Neural cell (in vitro differentiated cells): Measurements from ENCODE around the gene FILIP1. TPM values are rescaled to one million over a fixed set of nuclear protein-coding genes. Genes with fewer than 3 reads are reported as not detected.

Experiments used
- H2AFZ ChIP-seq: fragments of 200-600, 300-800 bp; sonication (generic), shearing (Covaris generic); 2 replicates; pipeline ENCODE4 v1.6.0; 2014; ENCODE audit warnings: low read depth, mild to moderate bottlenecking, antibody characterized with exemption, low read length, moderate library complexity
- H3F3A ChIP-seq: fragments of 200-600 bp; shearing (Covaris generic); 2 replicates; pipeline ENCODE4 v1.6.1; 2016; ENCODE audit warnings: mild to moderate bottlenecking, moderate library complexity, mixed read lengths, antibody characterized with exemption, low read length; ENCODE audit not compliant: insufficient read depth, poor library complexity, severe bottlenecking
- H3K27ac ChIP-seq: fragments of 200-600, 300-800 bp; sonication (generic), shearing (Covaris generic); 2 replicates; pipeline ENCODE4 v1.5.1; 2014; ENCODE audit warnings: mild to moderate bottlenecking, low read length, moderate library complexity
- H3K27me3 ChIP-seq: fragments of 300-800, 200-600 bp; sonication (generic), shearing (Covaris generic); 2 replicates; pipeline ENCODE4 v1.6.0; 2014; ENCODE audit warnings: mild to moderate bottlenecking, low read depth, low read length, moderate library complexity; ENCODE audit not compliant: insufficient read depth
- H3K36me3 ChIP-seq: fragments of 300-800, 200-600 bp; sonication (generic), shearing (Covaris generic); 2 replicates; pipeline ENCODE4 v1.5.1; 2014; ENCODE audit warnings: mild to moderate bottlenecking, antibody characterized with exemption, low read length, moderate library complexity; ENCODE audit not compliant: insufficient read depth
- H3K4me2 ChIP-seq: fragments of 300-800, 200-600 bp; sonication (generic), shearing (Covaris generic); 2 replicates; pipeline ENCODE4 v1.6.0; 2014; ENCODE audit warnings: mild to moderate bottlenecking, low read length
- H3K4me3 ChIP-seq: fragments of 300-800, 200-600 bp; sonication (generic), shearing (Covaris generic); 2 replicates; pipeline ENCODE4 v1.5.1; 2014; ENCODE audit warnings: mild to moderate bottlenecking, low read length, moderate library complexity
- H3K79me2 ChIP-seq: fragments of 200-600 bp; shearing (Covaris generic); replicated peaks from 2 replicates; pipeline ENCODE4 v1.6.0; 2014; ENCODE audit warnings: mild to moderate bottlenecking, low read length, moderate library complexity; ENCODE audit not compliant: insufficient read depth
- H3K9ac ChIP-seq: fragments of 300-800, 200-600 bp; sonication (generic), shearing (Covaris generic); 2 replicates; pipeline ENCODE4 v1.6.1; 2016; ENCODE audit warnings: mild to moderate bottlenecking, low read length, mixed read lengths
- H3K9me2 ChIP-seq: fragments of 200-600 bp; shearing (Covaris generic); 2 replicates; pipeline ENCODE4 v1.6.1; 2016; ENCODE audit warnings: mild to moderate bottlenecking, low read length, mixed read lengths; ENCODE audit not compliant: insufficient read depth
- H3K9me3 ChIP-seq: fragments of 200-600, 300-800 bp; sonication (generic), shearing (Covaris generic); 2 replicates; pipeline ENCODE4 v1.6.1; 2016; ENCODE audit warnings: mild to moderate bottlenecking, mixed run types, low read length, moderate library complexity, mixed read lengths
- H4K20me1 ChIP-seq: fragments of 200-600 bp; shearing (Covaris generic); 2 replicates; pipeline ENCODE4 v1.6.1; 2016; ENCODE audit warnings: mild to moderate bottlenecking, mixed run types; ENCODE audit not compliant: insufficient read depth
- EP300 ChIP-seq: fragments of 450-650 bp; conservative IDR thresholded peaks from 2 replicates; pipeline ENCODE4 v1.6.1; 2014; ENCODE audit warnings: antibody characterized with exemption, mild to moderate bottlenecking, moderate library complexity; ENCODE audit not compliant: poor library complexity, severe bottlenecking
- EZH2 ChIP-seq: fragments of 200-600, 300-800 bp; shearing (Covaris generic), sonication (generic); IDR thresholded peaks from 2 replicates; pipeline ENCODE4 v1.6.1; 2014; ENCODE audit warnings: antibody characterized with exemption, low read length, borderline replicate concordance, mild to moderate bottlenecking; ENCODE audit not compliant: insufficient read depth, poor library complexity, severe bottlenecking
- MXI1 ChIP-seq: fragments of 450-650 bp; conservative IDR thresholded peaks from 2 replicates; pipeline ENCODE4 v1.6.1; 2014; ENCODE audit warnings: antibody characterized with exemption, mild to moderate bottlenecking; ENCODE audit not compliant: poor library complexity, severe bottlenecking
- POLR2AphosphoS5 ChIP-seq: IDR thresholded peaks from 2 replicates; pipeline ENCODE4 v1.6.1; 2012
- RAD21 ChIP-seq: fragments of 450-650 bp; conservative IDR thresholded peaks from 2 replicates; pipeline ENCODE4 v1.6.1; 2014; ENCODE audit warnings: antibody characterized with exemption, mild to moderate bottlenecking, moderate library complexity
- SMC3 ChIP-seq: fragments of 450-650 bp; conservative IDR thresholded peaks from 2 replicates; pipeline ENCODE4 v1.6.1; 2014; ENCODE audit warnings: antibody characterized with exemption, mild to moderate bottlenecking, moderate library complexity; ENCODE audit not compliant: poor library complexity
- TAF1 ChIP-seq: IDR thresholded peaks from 2 replicates; pipeline ENCODE4 v1.6.1; 2012; ENCODE audit warnings: low read depth
- polyA plus RNA-seq: library from polyadenylated mRNA; depleted of rRNA; stranded (reverse); fragments of >200 nt; gene quantifications from 2 replicates; pipeline ENCODE4 v1.2.3, GENCODE V29; 2014
- TF ChIP-seq, protein P1 (sequence below): fragments of 450-650 bp; IDR thresholded peaks from 2 replicates; pipeline ENCODE4 v1.5.1; 2014; ENCODE audit warnings: antibody characterized with exemption, mild to moderate bottlenecking, moderate library complexity; ENCODE audit not compliant: poor library complexity, severe bottlenecking
- TF ChIP-seq, protein P2 (sequence below): IDR thresholded peaks from 2 replicates; pipeline ENCODE4 v1.6.1; 2012; ENCODE audit warnings: borderline replicate concordance

Gene FILIP1
- polyA plus RNA-seq, 1 donor from 2014 or later, result 1.4 TPM

DNA sequence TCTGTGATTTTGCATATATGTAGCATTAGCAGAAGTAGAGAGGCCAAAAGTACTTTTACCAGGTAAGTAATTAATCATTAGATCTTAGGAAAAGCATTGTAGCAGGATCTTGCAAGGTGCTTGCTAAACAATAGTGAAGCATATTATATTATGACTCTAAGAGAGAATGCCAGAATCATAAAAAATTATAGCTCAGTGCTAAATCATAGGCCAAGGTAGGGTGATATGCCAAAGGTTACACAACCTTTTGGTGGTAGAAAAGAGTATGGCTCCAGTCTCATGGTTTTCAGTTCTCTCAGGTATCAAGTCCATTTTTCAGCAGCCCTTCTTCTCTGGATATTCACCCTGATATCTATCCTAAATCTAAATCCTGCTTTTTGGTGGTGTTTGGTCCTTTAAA lies 192.1 kb downstream of the FILIP1 start:
- Histone ChIP-seq H3K4me3 (no peak overlapping the region), H3K4me2 (no peak overlapping the region), H3K27me3 (no peaks in the 10 kb centered on the region), H3K9me2 (no peaks in the 10 kb centered on the region), H3F3A (no peaks in the 10 kb centered on the region), H2AFZ (no peak overlapping the region), H4K20me1 (no peaks in the 10 kb centered on the region), H3K36me3 (no peaks in the 10 kb centered on the region), H3K9ac (no peak overlapping the region), H3K27ac (no peak overlapping the region), H3K9me3 (no peaks in the 10 kb centered on the region), H3K79me2 (no peaks in the 10 kb centered on the region)
- TF ChIP-seq MXI1, result no peak
- no peak for TF ChIP-seq EP300
- TF ChIP-seq POLR2AphosphoS5, result no peak
- TF ChIP-seq RAD21, result no peak
- no peak for TF ChIP-seq SMC3
- TF ChIP-seq, protein P1, sequence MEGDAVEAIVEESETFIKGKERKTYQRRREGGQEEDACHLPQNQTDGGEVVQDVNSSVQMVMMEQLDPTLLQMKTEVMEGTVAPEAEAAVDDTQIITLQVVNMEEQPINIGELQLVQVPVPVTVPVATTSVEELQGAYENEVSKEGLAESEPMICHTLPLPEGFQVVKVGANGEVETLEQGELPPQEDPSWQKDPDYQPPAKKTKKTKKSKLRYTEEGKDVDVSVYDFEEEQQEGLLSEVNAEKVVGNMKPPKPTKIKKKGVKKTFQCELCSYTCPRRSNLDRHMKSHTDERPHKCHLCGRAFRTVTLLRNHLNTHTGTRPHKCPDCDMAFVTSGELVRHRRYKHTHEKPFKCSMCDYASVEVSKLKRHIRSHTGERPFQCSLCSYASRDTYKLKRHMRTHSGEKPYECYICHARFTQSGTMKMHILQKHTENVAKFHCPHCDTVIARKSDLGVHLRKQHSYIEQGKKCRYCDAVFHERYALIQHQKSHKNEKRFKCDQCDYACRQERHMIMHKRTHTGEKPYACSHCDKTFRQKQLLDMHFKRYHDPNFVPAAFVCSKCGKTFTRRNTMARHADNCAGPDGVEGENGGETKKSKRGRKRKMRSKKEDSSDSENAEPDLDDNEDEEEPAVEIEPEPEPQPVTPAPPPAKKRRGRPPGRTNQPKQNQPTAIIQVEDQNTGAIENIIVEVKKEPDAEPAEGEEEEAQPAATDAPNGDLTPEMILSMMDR, result no peak
- no peak for TF ChIP-seq TAF1
- TF ChIP-seq, protein P2, sequence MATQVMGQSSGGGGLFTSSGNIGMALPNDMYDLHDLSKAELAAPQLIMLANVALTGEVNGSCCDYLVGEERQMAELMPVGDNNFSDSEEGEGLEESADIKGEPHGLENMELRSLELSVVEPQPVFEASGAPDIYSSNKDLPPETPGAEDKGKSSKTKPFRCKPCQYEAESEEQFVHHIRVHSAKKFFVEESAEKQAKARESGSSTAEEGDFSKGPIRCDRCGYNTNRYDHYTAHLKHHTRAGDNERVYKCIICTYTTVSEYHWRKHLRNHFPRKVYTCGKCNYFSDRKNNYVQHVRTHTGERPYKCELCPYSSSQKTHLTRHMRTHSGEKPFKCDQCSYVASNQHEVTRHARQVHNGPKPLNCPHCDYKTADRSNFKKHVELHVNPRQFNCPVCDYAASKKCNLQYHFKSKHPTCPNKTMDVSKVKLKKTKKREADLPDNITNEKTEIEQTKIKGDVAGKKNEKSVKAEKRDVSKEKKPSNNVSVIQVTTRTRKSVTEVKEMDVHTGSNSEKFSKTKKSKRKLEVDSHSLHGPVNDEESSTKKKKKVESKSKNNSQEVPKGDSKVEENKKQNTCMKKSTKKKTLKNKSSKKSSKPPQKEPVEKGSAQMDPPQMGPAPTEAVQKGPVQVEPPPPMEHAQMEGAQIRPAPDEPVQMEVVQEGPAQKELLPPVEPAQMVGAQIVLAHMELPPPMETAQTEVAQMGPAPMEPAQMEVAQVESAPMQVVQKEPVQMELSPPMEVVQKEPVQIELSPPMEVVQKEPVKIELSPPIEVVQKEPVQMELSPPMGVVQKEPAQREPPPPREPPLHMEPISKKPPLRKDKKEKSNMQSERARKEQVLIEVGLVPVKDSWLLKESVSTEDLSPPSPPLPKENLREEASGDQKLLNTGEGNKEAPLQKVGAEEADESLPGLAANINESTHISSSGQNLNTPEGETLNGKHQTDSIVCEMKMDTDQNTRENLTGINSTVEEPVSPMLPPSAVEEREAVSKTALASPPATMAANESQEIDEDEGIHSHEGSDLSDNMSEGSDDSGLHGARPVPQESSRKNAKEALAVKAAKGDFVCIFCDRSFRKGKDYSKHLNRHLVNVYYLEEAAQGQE, result no peak
- no peak for TF ChIP-seq EZH2

DNA sequence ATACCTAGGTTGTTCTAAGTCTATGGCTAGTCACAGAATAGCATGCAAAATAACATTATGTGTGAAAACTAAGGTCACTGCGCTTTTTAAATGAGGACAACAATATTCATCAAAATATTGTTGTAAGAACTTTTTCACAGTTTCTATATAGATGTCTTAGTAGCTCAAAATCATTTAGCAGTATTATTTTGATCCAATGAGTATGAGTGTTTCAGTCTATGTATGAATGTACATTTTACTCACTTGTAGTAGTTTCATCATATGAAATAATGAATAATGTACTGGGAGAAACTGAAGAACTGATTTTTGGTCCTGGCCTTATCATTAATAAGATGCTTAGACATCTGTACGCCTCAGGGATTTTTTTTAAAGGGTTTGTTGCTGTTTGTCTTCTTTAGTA lies 192.5 kb downstream of the FILIP1 start:
- Histone ChIP-seq H3K9ac (no peak overlapping the region), H3F3A (no peaks in the 10 kb centered on the region), H3K4me3 (no peak overlapping the region), H3K9me2 (no peaks in the 10 kb centered on the region), H4K20me1 (no peaks in the 10 kb centered on the region), H2AFZ (no peak overlapping the region), H3K9me3 (no peaks in the 10 kb centered on the region), H3K4me2 (no peak overlapping the region), H3K36me3 (no peaks in the 10 kb centered on the region), H3K27ac (no peak overlapping the region), H3K79me2 (no peaks in the 10 kb centered on the region), H3K27me3 (no peaks in the 10 kb centered on the region)
- no peak for TF ChIP-seq EP300
- no peak for TF ChIP-seq RAD21
- no peak for TF ChIP-seq MXI1
- no peak for TF ChIP-seq TAF1

DNA sequence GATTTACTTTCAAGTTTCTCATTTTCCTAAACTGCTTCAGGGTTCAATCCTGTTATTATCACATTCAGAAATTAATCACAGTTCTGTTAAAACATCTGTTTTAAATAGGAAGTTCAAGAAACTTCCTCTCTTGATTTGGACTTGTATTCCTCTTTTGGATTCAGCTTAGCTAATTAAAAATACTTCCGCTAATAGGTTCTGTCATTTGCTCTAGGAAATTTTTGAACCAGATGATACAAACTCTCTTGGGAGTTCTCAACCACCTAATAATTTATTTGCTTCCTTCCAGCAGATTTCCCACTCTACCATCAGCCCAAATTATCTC lies 193.1 kb downstream of the FILIP1 start:
- Histone ChIP-seq H4K20me1 (no peaks in the 10 kb centered on the region), H3K9ac (no peak overlapping the region), H3K4me2 (no peak overlapping the region), H3K9me3 (no peaks in the 10 kb centered on the region), H3K9me2 (no peaks in the 10 kb centered on the region), H3K36me3 (no peaks in the 10 kb centered on the region), H3K4me3 (no peak overlapping the region), H2AFZ (no peak overlapping the region), H3F3A (no peaks in the 10 kb centered on the region), H3K27me3 (no peaks in the 10 kb centered on the region), H3K79me2 (no peaks in the 10 kb centered on the region), H3K27ac (no peak overlapping the region)
- TF ChIP-seq SMC3 (no peak), EZH2 (no peak), EP300 (no peak), TAF1 (no peak), RAD21 (no peak), MXI1 (no peak), POLR2AphosphoS5 (no peak)
- TF ChIP-seq, protein P2, result no peak
- TF ChIP-seq, protein P1, result no peak
